NCI-H526 treated with DMSO at 0.1 percent for 48 hours (cell line): ENCODE data around the gene CMTM5.
"Not testable (repeated sequence)": the region's sequence is repeated elsewhere in the genome, so short reads cannot be mapped to it uniquely, and the experiment has no call there.

Source experiments
- DNase-seq: peaks from one replicate; lab custom pipeline; 2025; lab: John Stamatoyannopoulos, UW

The CMTM5 gene

GRCh38 chr14:23378612-23379220 is 1.9 kb downstream of the CMTM5 start:
- no peak for DNase-seq

GRCh38 chr14:23379366-23380196 is 2.7 kb downstream of the CMTM5 start:
- peak; percentile 18 for DNase-seq

DNA sequence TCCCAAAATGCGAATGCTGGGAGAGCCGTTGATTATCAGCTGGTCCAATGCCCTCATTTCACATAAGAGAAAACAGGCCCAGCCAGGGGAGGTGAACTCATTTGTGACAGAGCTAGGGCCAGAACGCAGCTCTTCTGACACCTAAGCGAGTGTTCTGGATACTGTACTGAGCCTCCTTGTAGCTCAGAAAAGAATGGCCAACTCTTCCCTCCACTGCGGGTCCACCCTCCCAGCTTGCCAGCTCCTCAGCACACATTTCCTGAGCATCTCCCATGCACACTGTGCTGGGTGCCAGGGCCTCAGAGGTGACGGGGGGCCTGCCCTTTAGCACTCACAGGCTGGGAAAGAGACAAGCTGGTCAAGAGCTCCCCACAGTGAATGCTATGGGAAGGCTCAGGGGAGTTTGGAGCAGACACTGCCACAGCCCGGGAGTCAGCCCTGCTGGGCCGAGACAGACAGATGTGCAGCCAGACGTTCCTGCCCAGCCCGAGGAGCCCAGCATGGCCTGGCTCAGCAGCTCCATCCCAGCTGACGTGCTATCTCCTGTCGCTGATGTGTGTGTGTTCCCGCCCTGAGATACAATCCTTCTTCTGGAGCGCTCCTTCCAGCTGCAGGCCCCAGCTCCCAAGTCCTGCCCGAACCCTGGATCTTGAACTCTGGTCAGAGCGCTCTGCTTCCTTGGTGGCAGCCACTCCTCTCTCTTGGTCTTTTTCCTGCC is 3.5 kb downstream of the CMTM5 start:
- no peak for DNase-seq

DNA sequence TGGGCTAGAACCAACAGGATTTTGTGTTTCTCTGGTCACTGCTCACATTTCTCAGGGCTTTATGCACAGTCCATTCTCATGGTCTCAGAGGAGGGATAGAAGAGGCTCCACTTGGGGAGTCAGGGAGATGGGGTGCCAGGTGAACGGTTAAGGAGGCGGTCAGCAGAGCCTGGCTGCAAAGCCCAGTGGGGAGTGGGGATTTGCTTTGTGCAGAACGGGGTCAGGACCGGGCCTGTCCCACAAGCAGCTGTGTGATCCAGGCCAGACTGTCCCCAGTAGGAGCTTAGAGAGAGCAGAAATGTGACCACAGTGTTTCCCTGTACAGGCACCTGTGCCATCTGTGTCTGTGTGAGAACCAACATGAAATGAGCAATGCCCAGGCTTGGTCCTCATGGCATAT is 4.1 kb downstream of the CMTM5 start:
- DNase-seq = no peak

DNA sequence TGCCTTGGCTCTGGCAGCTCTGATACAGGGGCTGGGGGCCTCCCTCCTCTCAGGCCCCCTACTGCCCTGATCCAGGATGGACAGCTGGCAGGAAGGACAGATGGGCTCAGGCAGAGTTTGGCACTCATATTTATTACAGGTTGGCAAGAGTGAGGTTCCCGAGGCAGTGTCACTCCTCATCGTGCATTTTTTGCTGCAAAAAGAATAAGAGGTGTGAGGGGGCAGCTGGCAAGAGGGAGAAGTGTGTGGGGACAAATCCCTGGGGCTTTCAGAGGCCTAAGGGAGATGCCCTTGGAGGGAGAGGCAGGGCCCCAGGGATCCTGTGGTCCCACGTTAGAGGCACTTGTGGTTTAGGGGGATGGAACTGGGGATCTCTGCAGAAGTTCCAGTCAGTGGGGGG is 5.0 kb downstream of the CMTM5 start:
- DNase-seq = peak; percentile 73

DNA sequence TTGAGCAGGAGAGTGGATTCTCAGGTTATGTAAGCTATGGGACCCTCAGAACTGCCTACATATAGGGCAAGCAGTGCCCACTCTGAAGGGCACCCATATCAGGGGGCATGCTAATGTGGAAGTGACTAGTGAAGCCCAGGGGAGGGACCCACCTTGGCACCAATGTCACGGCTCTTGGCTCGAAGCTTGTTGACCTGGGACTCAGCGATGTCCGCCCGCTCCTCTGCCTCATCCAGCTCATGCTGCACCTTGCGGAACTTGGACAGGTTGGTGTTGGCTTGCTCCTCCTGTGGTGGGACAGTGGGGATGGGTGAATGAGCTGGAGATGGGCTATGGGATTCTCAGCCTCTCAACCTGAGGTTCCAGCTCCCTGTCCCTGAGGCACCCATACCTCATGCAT is 5.4 kb downstream of the CMTM5 start:
- DNase-seq = no peak

DNA sequence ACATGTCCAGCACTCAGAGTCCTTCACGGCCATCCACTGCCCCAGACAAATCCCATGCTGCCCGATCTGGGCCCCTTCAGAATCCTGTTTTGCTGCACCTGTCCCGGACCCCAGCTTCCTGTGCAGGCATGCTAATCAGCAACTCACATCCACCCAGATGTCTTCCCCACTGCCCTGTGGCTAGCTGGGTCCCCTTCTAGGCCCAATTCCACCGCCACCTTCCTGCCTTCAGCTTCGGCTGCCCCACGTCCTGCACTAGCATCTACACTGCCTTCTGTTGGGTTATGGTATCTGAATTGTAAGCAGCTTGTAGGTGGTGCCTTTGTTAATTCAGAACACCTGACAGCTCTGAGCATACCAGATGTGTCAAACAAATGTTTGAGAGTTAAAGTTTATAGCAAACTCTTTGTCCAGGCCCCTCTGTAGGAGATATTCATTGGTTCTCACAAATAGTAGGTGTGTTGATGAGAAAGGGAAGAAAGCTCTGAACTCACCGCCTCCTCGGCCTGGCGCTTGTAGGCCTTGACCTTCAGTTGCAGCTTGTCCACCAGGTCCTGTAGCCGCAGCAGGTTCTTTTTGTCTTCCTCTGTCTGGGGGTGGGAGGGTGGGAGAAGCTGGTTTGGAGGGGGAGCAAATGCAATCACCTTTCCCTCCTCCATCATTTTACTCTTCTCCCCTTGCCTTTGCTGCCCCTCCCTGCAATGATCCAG is 6.0 kb downstream of the CMTM5 start:
- DNase-seq = no peak

GRCh38 chr14:23384364-23385080 is 7.7 kb downstream of the CMTM5 start:
- DNase-seq = no peak

- DNase-seq = no peak
Observed at GRCh38 chr14:23385244-23385641, 8.4 kb downstream of the CMTM5 start.

DNA sequence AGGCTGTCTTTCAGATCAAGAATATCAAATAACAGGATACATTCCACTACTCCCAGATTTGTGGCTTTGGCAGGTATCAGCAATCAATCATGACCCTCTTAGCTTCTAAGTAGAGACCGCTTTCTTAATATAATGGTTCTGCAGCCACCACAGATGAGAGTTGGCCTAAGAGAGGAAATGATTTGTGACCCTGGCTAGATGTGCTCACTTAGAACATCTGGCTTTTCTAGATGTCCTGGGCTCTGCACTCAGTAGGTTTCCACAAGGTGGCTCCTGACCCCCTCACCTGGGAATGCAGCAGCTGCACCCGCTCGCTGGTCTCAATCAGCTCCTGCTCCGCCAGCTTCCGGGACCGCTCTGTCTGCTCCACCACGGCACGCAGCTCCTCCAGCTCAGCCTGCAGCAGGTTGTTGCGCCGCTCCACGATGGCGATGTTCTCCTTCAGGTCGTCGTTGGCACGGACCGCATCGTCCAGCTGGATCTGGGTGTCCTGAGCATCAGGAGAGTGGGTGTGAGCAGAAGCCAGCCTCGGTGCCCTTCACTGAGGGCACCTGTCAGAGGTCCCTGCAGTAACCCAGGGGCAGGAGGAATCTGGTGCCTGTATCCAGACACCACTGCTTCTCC is 8.9 kb downstream of the CMTM5 start:
- DNase-seq = no peak

GRCh38 chr14:23386266-23386657 is 9.4 kb downstream of the CMTM5 start:
- DNase-seq = not testable (repeated sequence)

GRCh38 chr14:23386999-23387398 is 10.2 kb downstream of the CMTM5 start:
- DNase-seq = no peak

GRCh38 chr14:23387916-23388882 is 11.4 kb downstream of the CMTM5 start:
- no peak for DNase-seq

GRCh38 chr14:23388996-23389395 is 12.2 kb downstream of the CMTM5 start:
- DNase-seq = no peak

GRCh38 chr14:23389396-23389795 is 12.6 kb downstream of the CMTM5 start:
- no peak for DNase-seq

- DNase-seq = not testable (repeated sequence)
Observed at GRCh38 chr14:23389871-23390270, 13.0 kb downstream of the CMTM5 start.

DNA sequence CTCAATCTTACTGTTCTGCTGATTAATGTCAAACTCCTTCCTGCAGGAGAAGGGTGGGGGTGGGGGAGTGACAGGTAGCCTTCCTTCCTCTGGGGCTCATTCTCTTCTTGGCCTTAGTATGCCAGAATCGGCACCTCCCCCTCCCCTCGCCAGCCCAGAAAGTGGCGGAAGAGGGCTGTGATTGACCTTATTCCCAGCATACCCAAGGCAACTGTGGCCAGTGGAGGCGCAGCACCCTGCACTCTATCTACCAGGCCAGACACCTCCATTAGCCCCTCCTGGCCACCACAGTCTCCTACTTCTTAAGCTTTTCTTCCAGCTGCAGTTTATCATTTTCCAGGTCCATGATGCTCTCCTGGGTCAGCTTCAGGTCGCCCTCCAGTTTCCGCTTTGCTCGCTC is 15.8 kb downstream of the CMTM5 start:
- DNase-seq = no peak

GRCh38 chr14:23396126-23396525 is 19.3 kb downstream of the CMTM5 start:
- no peak for DNase-seq

GRCh38 chr14:23396781-23397407 is 20.0 kb downstream of the CMTM5 start:
- DNase-seq = no peak

DNA sequence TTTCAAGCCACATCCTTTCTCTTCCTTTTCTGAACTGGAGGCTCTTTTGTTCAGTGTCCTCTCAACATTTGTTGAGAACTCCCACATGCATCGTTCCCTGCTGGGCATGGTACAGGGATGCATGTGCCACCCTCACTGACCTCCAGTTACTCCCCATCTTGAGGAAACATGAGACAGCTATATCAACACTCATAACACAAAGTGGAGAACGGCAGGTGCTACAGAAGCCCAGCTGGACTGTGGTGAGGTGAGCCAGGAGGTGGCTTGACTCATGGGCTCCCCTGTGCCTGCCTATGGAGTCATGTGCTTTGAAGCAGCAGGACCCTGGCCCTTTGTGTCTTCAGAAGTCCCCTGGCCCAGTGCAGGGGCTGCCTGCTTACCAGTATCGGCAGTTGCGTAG is 21.5 kb downstream of the CMTM5 start:
- no peak for DNase-seq
